ENCODE data around the gene HELZ2.
"Not testable (repeated sequence)": the region's sequence is repeated elsewhere in the genome, so short reads cannot be mapped to it uniquely, and the experiment has no call there.

Gene HELZ2

DNA sequence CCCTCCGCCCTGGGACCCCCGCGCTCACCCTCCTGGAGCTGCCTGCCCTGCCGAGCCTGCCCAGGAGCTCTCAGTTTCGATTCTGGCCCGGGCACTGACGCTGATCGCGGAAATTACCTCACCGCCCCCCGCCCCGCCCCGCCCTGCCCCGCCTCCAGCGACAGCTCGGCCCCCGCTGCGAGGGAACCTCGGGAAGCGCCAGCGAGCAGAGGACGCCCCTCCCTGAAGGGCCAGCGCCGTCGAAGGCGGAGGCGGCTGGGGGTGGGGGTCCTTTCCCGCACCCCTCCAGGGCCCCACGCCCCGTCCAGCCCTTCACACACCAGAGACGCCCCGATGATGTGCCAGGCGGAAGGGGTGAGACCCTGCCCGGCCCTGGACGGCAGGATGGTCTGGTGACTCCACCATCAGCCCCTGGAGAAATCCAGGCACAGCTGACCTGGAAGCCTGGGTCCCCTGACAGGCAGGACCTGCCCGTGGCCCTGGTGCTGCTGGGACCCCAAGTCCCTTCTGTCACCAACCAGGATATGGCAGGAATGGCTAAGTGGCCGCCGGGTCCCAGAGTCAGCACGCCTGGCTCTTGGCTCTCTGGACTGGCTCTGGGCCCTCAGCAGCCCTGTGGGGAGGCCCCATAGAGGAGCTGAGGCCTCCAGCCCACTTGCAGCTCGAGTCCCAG is at the start of gene HELZ2:
HELZ2 (minus strand) TSS at position 84 of the 673 bp plus-strand sequence. CDS start 1,854 bp downstream, outside the sequence.
- DNase-seq (ENCODE audit: low read depth in 1 of 2, low spot score in 1 of 2): peak; percentile 22 to 29

DNA sequence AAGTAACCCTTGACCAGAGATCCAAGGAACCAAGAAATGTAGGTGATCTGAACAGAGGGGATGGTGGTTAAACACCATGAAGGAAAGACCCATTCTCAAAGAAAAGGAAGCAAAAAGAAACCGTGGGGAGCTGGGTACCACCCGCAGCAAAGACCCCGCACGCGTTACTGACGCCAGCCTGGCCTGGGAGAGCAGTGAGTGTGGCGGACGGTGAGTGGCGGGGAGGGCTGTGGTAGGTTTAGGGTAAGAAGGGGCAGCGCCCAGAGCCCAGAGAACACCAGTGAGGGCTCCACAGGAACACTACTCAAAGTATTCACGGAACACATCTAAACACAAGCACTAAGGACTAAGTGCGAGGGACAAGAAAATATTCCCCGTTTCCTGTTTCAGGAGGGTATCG is 48.7 kb upstream of the HELZ2 start:
- DNase-seq (ENCODE audit: low read depth in 1 of 2, low spot score in 1 of 2): no peak

GRCh38 chr20:63622096-63622495 is 48.1 kb upstream of the HELZ2 start:
- DNase-seq (ENCODE audit: low read depth in 1 of 2, low spot score in 1 of 2): no peak

DNA sequence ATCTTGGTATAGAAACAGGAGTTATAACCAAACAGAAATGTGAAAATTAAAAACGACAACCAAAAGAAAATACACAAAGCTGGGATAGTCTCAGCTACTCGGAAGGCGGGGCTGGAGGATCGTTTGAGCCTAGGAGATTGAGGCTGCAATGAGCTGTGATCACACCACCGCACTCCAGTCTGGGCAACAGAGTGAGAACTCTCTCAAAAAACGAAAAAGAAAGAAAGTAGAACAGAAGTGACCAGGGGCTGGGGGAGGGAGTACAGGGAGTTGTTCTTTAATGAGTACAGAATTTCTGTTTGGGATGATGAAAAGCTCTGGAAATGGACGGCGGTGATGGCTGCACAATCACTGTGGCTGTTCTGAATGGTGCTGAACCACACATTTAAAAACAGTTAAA is 47.0 kb upstream of the HELZ2 start:
- DNase-seq (ENCODE audit: low read depth in 1 of 2, low spot score in 1 of 2): no peak

DNA sequence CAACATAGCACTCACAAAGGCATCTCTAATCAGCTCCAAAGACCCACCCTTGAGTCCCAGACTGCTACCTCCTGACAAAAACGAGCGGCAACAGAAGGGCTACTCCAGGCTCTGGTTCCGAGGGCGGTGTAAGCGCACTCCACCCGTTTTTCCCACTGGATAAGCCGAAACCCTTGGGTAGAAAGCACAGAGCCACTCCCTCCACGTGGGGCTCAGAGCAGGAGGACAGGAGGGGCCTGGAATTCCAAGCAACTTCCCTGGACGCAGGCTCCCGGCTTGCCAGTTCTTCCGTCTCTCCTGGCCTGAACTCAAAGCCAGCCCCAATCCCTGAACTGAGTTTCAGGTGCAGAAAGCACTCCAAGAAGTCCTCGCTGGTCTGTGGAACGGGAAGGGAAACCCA is 45.5 kb upstream of the HELZ2 start:
- no peak for DNase-seq (ENCODE audit: low read depth in 1 of 2, low spot score in 1 of 2)

GRCh38 chr20:63619086-63619485 is 45.0 kb upstream of the HELZ2 start:
- DNase-seq (ENCODE audit: low read depth in 1 of 2, low spot score in 1 of 2): no peak

DNA sequence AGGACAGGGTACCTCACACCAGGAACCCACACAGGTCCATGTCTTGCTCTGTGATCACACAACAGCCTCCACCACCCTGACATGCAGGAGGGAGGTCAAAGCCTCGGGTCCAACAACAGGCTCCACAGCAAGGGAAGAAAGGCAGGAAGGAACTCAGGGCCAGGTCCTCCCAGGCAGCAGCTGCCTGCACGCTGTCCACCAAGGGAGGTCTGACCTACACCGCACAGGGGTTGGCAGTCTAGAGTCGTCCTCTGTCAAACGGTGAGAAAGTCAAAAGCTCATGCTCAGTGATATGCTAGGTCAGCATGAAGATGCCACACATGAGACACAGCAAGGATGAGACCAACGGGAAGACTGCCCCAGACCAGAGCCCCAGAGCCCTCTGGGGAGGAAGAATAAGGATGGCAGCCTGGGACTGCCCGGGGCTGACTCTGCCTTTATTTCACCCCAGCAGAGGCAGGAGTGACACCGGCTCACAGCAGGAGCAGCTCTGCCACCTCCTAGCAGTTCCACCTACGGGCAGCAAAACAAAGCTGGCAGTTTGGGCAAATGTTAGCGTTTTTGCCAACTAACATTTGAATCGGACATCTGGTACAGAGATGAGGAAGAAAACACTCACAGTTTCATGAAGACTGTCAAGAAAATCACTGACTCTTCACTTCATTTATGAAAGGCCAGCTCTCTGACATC is 44.4 kb upstream of the HELZ2 start:
- no peak for DNase-seq (ENCODE audit: low read depth in 1 of 2, low spot score in 1 of 2)

GRCh38 chr20:63617876-63618265 is 43.8 kb upstream of the HELZ2 start:
- no peak for DNase-seq (ENCODE audit: low read depth in 1 of 2, low spot score in 1 of 2)

DNA sequence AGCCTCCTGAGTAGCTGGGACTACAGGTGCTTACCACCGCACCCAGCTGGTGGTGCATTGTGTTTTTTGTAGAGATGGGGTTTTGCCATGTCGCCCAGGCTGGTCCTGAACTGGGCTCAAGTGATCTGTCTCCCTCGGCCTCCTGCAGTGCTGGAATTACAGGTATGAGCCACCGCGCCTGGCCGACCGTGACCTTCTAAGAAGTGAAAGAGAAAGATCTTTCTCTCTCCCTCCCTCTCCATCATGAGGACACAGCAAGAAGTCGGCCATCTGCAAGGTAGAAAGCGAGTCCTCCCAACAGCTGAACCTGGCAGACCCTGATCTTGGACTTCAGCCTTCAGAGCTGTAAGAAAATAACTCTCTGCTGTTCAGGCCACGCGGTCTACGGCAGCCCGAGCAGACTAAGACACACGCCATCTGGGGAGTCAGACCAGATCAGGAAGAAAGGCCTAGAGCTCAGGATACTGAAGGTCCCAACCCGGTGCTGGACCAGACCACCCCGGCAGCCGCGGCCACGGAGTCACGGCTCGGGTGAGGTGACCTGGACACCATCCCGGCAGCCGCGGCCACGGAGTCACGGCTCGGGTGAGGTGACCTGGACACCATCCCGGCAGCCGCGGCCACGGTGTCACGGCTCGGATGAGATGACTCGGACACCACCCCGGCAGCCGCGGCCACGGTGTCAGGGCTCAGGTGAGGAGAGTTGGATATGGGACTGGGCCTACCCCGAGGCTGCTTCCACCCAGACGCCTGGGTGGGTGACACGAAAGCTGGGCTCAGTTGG is 43.2 kb upstream of the HELZ2 start:
- no peak for DNase-seq (ENCODE audit: low read depth in 1 of 2, low spot score in 1 of 2)

GRCh38 chr20:63613863-63614594 is 40.0 kb upstream of the HELZ2 start:
- not testable (repeated sequence) for DNase-seq (ENCODE audit: low read depth in 1 of 2, low spot score in 1 of 2)

DNA sequence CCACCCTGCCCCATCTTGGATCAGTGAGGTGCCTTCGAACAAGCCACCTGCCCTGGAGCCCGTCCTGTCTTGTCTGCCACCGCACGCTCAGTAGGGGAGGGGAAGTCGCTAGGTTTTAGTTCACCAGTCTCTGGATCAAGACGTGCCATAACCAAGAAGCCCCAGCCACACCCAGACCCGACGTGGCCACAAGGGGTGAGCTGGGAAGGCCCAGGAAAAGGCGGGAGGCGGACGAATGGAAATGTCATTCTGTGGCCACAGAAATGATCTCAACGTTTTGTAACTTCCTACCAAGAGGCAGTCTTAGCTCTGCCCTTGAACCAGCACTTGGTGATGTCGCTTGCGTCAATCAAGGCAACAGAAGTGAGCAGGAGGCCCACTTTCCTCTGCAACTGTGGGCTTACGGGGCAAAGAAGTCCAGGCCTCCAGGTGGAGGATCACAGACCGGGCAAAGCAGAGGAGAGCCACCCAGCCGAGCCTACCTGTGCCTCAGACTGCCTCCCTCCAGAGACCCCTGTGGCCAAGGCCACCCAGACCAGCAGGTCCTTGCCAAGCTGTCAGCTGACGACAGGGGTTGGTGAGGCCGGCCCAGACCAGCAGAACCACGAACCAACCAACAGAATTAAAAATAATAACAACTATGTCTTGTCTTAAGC is 38.4 kb upstream of the HELZ2 start:
- DNase-seq (ENCODE audit: low read depth in 1 of 2, low spot score in 1 of 2): no peak

DNA sequence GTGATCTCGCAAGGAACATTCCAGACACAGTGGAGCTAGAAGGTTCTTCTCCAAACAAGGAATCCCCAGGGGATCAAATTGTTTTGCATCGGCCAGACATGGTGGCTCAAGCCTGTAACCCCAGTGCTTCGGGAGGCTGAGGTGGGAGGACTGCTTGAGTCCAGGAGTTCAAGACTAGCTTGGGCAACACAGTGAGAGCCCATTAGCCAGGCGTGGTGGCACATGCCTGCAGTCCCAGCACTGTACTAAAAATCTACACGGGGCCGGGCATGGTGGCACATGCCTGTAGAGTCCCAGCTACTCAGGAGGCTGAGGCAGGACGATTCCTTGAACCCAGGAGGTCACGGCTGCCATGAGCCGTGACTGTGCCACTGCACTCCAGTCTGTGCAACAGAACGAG is 37.6 kb upstream of the HELZ2 start:
- no peak for DNase-seq (ENCODE audit: low read depth in 1 of 2, low spot score in 1 of 2)

DNA sequence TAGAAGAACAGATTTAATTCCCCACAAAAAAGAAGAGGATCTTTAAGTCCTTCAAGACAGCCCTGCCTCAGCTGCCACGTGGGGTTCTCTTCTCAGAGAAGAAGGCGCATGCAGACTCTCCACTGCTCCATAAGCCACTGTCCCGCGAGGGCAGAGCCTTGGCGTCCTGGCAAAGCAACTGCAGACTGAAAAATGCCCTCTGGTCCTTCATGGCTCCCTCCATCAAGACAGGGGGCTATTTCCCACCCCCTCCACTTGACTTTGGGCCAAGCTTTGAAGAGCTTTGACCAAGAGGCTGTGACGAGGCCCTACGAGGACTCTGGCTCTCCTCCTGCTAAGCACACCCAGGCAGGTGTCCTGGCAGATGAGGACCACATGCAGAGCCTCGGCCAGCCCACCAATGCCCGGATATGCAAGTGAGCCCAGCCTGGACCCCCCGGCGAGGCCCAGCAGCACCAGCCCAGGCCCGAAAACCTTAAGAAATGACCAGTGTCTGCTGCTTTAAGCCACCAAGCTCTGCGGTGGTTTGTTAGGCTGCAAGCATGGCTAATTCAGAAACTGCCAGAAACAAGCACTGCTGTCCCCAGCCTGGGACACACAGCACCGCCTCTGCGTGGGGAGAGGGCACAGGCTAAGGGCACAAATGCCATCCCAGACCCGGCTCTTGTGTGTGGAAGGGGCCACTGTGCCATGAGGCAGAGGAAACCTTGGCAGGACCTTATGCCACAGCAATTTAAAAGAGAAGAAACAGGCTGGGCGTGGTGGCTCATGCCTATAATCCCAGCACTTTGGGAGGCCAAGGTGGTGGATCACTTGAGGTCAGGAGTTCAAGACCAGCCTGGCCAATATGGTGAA is 36.8 kb upstream of the HELZ2 start:
- DNase-seq (ENCODE audit: low read depth in 1 of 2, low spot score in 1 of 2): no peak

- no peak for DNase-seq (ENCODE audit: low read depth in 1 of 2, low spot score in 1 of 2)
Measured at GRCh38 chr20:63606686-63607085, 32.6 kb upstream of the HELZ2 start.

DNA sequence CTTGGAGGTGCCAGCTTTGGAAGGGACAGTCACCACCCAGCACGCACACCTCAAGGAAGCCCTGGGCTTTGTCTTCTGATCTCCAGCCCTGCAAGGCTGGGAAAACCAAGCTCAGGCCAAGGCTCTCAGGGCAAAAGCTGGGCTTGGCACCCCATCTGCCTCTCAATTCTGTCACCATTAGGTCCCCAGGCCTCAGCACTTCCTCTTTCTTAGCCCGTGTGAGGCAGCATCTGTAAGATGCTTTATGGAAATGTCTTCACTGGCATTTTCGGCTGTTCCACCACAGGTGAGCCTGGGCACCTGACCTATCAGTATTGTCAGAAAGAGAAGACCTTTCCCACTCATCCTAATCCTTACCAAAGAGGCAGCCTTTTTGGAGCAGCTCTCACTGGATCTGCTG is 28.3 kb upstream of the HELZ2 start:
- DNase-seq (ENCODE audit: low read depth in 1 of 2, low spot score in 1 of 2): no peak

DNA sequence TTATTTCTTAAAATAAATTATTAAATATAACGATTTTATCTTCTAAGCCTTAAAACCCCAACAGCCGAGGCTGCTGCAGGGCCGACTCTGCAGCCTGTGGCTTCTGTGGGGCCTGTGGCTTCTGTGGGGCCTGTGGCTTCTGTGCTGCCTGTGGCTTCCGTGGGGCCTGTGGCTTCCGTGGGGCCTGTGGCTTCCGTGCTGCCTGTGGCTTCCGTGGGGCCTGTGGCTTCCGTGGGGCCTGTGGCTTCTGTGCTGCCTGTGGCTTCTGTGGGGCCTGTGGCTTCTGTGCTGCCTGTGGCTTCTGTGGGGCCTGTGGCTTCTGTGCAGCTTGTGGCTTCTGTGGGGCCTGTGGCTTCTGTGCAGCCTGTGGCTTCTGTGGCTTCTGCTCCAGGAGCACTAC is 27.6 kb upstream of the HELZ2 start:
- DNase-seq (ENCODE audit: low read depth in 1 of 2, low spot score in 1 of 2): not testable (repeated sequence)

DNA sequence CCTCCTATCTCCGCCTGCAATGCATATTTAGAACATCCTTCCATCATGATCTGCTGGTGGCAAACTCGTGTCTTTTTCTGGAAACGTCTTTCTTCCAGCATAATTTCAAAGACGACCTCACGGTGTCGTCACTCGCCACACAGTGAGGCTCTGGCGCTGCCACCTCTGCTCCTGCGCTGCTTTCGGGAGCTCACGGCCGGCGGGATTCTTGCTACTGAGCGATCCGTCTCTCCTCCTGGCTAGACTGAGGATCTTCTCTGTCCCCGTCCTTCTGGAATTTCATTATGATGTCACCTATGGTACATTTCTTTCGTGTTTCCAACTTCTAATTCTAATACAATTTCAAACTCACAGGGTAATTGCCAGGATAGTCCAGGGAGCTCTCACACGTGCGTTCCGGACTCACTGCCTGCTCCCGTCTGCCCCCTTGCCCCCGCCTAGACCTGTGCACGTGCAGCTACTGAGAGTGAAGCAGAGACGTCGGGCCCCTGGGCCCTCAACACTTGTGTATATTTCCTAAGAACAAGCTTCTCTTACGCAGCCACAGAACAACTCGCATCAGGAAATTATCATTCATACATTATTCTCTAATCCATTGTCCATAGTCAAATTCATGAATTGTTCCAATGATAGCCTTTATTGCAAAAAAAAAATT is 25.5 kb upstream of the HELZ2 start:
- DNase-seq (ENCODE audit: low read depth in 1 of 2, low spot score in 1 of 2): no peak

DNA sequence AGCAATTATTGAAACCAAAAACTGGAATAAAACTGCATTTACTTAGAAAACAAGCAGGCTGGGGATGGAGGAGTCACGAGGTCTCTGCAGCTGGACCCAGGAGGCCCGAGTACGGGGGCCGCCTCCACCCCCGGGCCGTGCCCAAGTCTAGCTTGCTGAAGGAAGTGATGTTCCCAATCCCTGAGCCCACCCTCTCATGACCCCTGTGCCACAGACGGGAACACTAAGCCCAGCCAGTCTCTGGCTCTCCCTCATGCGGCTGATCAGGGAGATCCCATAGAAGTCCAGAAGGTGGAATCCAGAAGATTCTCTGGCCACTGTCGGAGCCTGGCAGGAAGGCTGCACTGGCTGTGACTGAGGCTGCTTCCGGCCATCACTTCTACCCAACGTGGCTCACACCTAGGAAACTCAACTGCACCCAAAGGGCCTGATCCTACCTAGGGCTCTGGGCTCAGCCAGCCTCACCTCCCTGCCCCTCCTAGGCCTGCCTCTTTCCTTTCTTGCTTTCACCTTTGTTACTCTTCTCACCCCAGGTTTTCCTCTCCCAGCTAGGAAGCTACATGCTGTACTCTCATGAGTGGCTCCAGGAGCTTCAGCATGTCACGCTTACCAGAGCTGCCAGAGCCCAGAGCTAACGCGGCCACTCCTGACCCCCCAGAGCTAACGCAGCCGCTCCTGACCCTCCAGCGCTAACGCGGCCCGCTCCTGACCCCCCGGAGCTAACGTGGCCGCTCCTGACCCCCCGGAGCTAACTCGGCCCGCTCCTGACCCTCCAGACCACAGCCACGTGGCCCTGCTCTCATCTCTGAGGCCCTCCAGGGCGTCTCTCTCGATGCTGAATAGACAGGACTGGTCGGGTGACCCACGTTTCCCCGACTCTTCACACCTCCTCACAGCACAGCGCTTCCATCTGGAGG is 24.7 kb upstream of the HELZ2 start:
- DNase-seq (ENCODE audit: low read depth in 1 of 2, low spot score in 1 of 2): no peak

Measured in activated CD4-positive, alpha-beta T cell treated with anti-CD3 and anti-CD28 coated beads, Interleukin-2, amount 50 U/mL, for 24 hours (primary cell).